Breast epithelium (tissue), 3 donors: ENCODE results near the gene SEPHS1.
"Not testable (repeated sequence)": the region's sequence is repeated elsewhere in the genome, so short reads cannot be mapped to it uniquely, and the experiment has no call there.

ENCODE experiments used
- POLR2AphosphoS5 ChIP-seq, 3 donors: sonication (generic); formaldehyde crosslinking; IDR thresholded peaks; one replicate each; pipeline ENCODE4 v1.6.1; 2017; ENCODE audit warnings: antibody characterized with exemption in 3 of 3
- TF ChIP-seq, protein P1 (sequence below), 3 donors: fragments of 450-650 bp; IDR thresholded peaks; one replicate each; pipeline ENCODE4 v1.5.1; 2016 to 2017; ENCODE audit warnings: antibody characterized with exemption in 3 of 3, mild to moderate bottlenecking in 3 of 3, moderate library complexity in 3 of 3

DNA sequence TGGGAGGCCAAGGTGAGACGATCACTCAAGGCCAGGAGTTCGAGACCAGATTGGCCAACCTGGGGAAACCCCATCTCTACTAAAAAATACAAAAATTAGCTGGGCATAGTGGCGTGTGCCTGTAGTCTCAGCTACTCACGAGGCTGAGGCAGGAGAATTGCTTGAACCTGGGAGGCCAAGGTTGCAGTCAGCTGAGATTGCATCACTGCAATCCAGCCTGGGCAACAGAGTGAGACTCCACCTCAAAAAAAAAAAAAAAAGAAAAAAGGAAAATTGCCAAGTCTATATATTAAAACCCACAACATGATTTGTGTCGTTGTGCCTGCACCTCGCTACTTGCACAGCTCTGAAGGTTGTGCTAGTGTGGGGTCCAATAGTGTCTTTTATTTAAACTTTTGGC lies 65.7 kb downstream of the SEPHS1 start:
- TF ChIP-seq POLR2AphosphoS5 (IDR thresholded peaks at IDR 0.05): not testable (repeated sequence)
- TF ChIP-seq, protein P1, sequence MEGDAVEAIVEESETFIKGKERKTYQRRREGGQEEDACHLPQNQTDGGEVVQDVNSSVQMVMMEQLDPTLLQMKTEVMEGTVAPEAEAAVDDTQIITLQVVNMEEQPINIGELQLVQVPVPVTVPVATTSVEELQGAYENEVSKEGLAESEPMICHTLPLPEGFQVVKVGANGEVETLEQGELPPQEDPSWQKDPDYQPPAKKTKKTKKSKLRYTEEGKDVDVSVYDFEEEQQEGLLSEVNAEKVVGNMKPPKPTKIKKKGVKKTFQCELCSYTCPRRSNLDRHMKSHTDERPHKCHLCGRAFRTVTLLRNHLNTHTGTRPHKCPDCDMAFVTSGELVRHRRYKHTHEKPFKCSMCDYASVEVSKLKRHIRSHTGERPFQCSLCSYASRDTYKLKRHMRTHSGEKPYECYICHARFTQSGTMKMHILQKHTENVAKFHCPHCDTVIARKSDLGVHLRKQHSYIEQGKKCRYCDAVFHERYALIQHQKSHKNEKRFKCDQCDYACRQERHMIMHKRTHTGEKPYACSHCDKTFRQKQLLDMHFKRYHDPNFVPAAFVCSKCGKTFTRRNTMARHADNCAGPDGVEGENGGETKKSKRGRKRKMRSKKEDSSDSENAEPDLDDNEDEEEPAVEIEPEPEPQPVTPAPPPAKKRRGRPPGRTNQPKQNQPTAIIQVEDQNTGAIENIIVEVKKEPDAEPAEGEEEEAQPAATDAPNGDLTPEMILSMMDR (IDR thresholded peaks at IDR 0.05): not testable (repeated sequence)
